Measurements from ENCODE around the gene TMIE. TPM values are rescaled to one million over a fixed set of nuclear protein-coding genes. Genes with fewer than 3 reads are reported as not detected.

TMIE gene
- polyA plus RNA-seq, 1 donor (not counting 4 experiments of a cell fraction or from before 2014, with no cell fraction given), result 0.07 TPM

GRCh38 chr3:46684891-46685290 is 16.3 kb upstream of the TMIE start:
- DNase-seq (ENCODE audit: low read depth, low spot score) (no peak), FAIRE-seq (no peak)
- TF ChIP-seq, protein P1, sequence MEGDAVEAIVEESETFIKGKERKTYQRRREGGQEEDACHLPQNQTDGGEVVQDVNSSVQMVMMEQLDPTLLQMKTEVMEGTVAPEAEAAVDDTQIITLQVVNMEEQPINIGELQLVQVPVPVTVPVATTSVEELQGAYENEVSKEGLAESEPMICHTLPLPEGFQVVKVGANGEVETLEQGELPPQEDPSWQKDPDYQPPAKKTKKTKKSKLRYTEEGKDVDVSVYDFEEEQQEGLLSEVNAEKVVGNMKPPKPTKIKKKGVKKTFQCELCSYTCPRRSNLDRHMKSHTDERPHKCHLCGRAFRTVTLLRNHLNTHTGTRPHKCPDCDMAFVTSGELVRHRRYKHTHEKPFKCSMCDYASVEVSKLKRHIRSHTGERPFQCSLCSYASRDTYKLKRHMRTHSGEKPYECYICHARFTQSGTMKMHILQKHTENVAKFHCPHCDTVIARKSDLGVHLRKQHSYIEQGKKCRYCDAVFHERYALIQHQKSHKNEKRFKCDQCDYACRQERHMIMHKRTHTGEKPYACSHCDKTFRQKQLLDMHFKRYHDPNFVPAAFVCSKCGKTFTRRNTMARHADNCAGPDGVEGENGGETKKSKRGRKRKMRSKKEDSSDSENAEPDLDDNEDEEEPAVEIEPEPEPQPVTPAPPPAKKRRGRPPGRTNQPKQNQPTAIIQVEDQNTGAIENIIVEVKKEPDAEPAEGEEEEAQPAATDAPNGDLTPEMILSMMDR (optimal IDR thresholded peaks at IDR 0.05 in 1 of 3, IDR thresholded peaks at IDR 0.05 in 1 of 3, conservative IDR thresholded peaks at IDR 0.05 in 1 of 3; ENCODE audit: extremely low read depth in 1 of 3, insufficient read depth in 2 of 3, low read length in 3 of 3), result no peak
- TF ChIP-seq EZH2 (IDR thresholded peaks at IDR 0.05; ENCODE audit: low read length), result no peak
- Histone ChIP-seq H3K9me1 (ENCODE audit: control insufficient read depth, extremely low read depth, insufficient read depth, low read length) (peaks cover under 1% of the 10 kb centered on the region), H3K27ac (ENCODE audit: control insufficient read depth, insufficient read depth, low read length) (no peak overlapping the region), H2AFZ (ENCODE audit: control insufficient read depth, low read length) (no peak overlapping the region), H3K9me3 (ENCODE audit: control insufficient read depth, low read depth, low read length) (no peaks in the 10 kb centered on the region), H4K20me1 (ENCODE audit: control insufficient read depth, extremely low read depth, insufficient read depth, low read length) (no peaks in the 10 kb centered on the region), H3K4me3 (ENCODE audit: control insufficient read depth in 2 of 3, extremely low read depth in 1 of 3, insufficient read depth in 2 of 3, low read depth in 1 of 3, low read length in 3 of 3) (no peak overlapping the region), H3K4me1 (ENCODE audit: control insufficient read depth, extremely low read depth, insufficient read depth, low read length) (no peaks in the 10 kb centered on the region), H3K4me2 (ENCODE audit: control insufficient read depth, extremely low read depth, insufficient read depth, low read depth, low read length) (no peak overlapping the region), H3K79me2 (ENCODE audit: control insufficient read depth, insufficient read depth, low read length) (peaks cover 11% of the 10 kb centered on the region), H3K27me3 (ENCODE audit: control insufficient read depth, extremely low read depth, insufficient read depth, low read length) (no peaks in the 10 kb centered on the region), H3K9ac (ENCODE audit: control insufficient read depth, extremely low read depth, insufficient read depth, low read length) (no peak overlapping the region), H3K36me3 (ENCODE audit: control insufficient read depth in 2 of 2, extremely low read depth in 1 of 2, insufficient read depth in 2 of 2, low read length in 2 of 2) (peaks cover 70 to 81% of the 10 kb centered on the region in 2 experiments)
- dilution Hi-C loops (cut with MboI; ENCODE audit: extremely low pct_ligation_motif_present, low sequenced_read_pairs), result no loop called here

DNA sequence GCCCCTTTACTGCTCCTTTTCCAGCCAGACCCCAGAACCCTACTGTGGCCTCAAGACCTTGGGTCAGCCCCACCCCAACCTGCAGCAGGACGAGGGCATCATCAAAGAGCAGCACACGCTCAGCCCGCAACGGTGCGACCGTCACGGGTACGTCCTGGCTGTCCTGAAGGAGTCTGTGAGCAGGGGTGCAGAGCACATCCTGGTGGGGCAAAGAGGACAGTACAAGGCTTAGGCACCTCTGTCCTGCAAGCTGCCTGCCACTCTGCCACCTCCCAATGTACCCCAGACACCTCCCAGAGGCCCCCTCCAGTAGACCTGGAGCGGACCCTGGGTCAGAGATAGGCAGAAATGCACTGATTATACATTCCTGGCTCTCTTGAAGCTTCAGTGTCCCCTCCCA is 15.7 kb upstream of the TMIE start:
- no peak for DNase-seq (ENCODE audit: low read depth, low spot score)
- H3K36me3 ChIP-seq (ENCODE audit: control insufficient read depth in 2 of 2, extremely low read depth in 1 of 2, insufficient read depth in 2 of 2, low read length in 2 of 2), result peaks cover 66 to 79% of the 10 kb centered on the region in 2 experiments
- H3K9ac ChIP-seq (ENCODE audit: control insufficient read depth, extremely low read depth, insufficient read depth, low read length), result no peak overlapping the region
- no peaks in the 10 kb centered on the region for H3K27me3 ChIP-seq (ENCODE audit: control insufficient read depth, extremely low read depth, insufficient read depth, low read length)
- H3K4me3 ChIP-seq (ENCODE audit: control insufficient read depth in 2 of 3, extremely low read depth in 1 of 3, insufficient read depth in 2 of 3, low read depth in 1 of 3, low read length in 3 of 3), result no peak overlapping the region
- H4K20me1 ChIP-seq (ENCODE audit: control insufficient read depth, extremely low read depth, insufficient read depth, low read length), result no peaks in the 10 kb centered on the region
- no peak overlapping the region for H3K4me2 ChIP-seq (ENCODE audit: control insufficient read depth, extremely low read depth, insufficient read depth, low read depth, low read length)
- H3K4me1 ChIP-seq (ENCODE audit: control insufficient read depth, extremely low read depth, insufficient read depth, low read length), result peaks cover 3% of the 10 kb centered on the region
- peaks cover 17% of the 10 kb centered on the region for H3K79me2 ChIP-seq (ENCODE audit: control insufficient read depth, insufficient read depth, low read length)
- TF ChIP-seq, protein P1 (optimal IDR thresholded peaks at IDR 0.05 in 1 of 3, IDR thresholded peaks at IDR 0.05 in 1 of 3, conservative IDR thresholded peaks at IDR 0.05 in 1 of 3; ENCODE audit: extremely low read depth in 1 of 3, insufficient read depth in 2 of 3, low read length in 3 of 3), result no peak
- no peak for TF ChIP-seq EZH2 (IDR thresholded peaks at IDR 0.05; ENCODE audit: low read length)
- dilution Hi-C loops (cut with MboI; ENCODE audit: extremely low pct_ligation_motif_present, low sequenced_read_pairs), result no loop called here
- no peaks in the 10 kb centered on the region for H3K9me3 ChIP-seq (ENCODE audit: control insufficient read depth, low read depth, low read length)
- FAIRE-seq, result no peak
- no peak overlapping the region for H3K27ac ChIP-seq (ENCODE audit: control insufficient read depth, insufficient read depth, low read length)
- peaks cover 2% of the 10 kb centered on the region for H3K9me1 ChIP-seq (ENCODE audit: control insufficient read depth, extremely low read depth, insufficient read depth, low read length)
- H2AFZ ChIP-seq (ENCODE audit: control insufficient read depth, low read length), result no peak overlapping the region
